Neural crest cell (in vitro differentiated cells): ENCODE results near the gene FBXL7. TPM values are rescaled to one million over a fixed set of nuclear protein-coding genes. Genes with fewer than 3 reads are reported as not detected.

Experiments used
- DNase-seq: peaks from one replicate; pipeline ENCODE4 v3.0.0; 2021; ENCODE audit warnings: low read depth, mixed read lengths, low spot score
- H3K27ac Mint-ChIP-seq: one replicate; pipeline ENCODE4 v1.8.0; 2021; ENCODE audit warnings: mild to moderate bottlenecking, mixed read lengths; ENCODE audit not compliant: unreplicated experiment
- H3K27me3 Mint-ChIP-seq: 2 replicates; pipeline ENCODE4 v1.8.0; 2021; ENCODE audit warnings: low read depth, mild to moderate bottlenecking, mixed read lengths
- H3K36me3 Mint-ChIP-seq: 2 replicates; pipeline ENCODE4 v1.8.0; 2021; ENCODE audit warnings: low read depth, mild to moderate bottlenecking, mixed read lengths
- H3K4me1 Mint-ChIP-seq: 2 replicates; pipeline ENCODE4 v1.8.0; 2021; ENCODE audit warnings: mixed read lengths
- H3K4me3 Mint-ChIP-seq: one replicate; pipeline ENCODE4 v1.8.0; 2021; ENCODE audit warnings: mild to moderate bottlenecking, mixed read lengths
- H3K9me3 Mint-ChIP-seq: 2 replicates; pipeline ENCODE4 v1.8.0; 2021; ENCODE audit warnings: mixed read lengths
- CTCF ChIP-seq: fragments of 200-600 bp; sonication (generic); conservative IDR thresholded peaks from 2 replicates; pipeline ENCODE4 v1.5.0; 2021; ENCODE audit warnings: antibody characterized with exemption, mild to moderate bottlenecking
- total RNA-seq: library from RNA; stranded (reverse); gene quantifications from 2 replicates; pipeline ENCODE4 v1.2.1, GENCODE V29; 2021

Gene FBXL7
- total RNA-seq, 1 donor from 2014 or later, result 20.8 TPM

GRCh38 chr5:15711892-15712291 is 211.9 kb downstream of the FBXL7 start:
- H3K27ac Mint-ChIP-seq, result no peak overlapping the region
- peaks cover 5% of the 10 kb centered on the region for H3K4me1 Mint-ChIP-seq
- H3K4me3 Mint-ChIP-seq, result no peak overlapping the region
- no peak for DNase-seq
- H3K9me3 Mint-ChIP-seq, result peaks cover 11% of the 10 kb centered on the region
- H3K27me3 Mint-ChIP-seq, result no peaks in the 10 kb centered on the region
- peaks cover 3% of the 10 kb centered on the region for H3K36me3 Mint-ChIP-seq
- no peak for TF ChIP-seq CTCF

- H3K36me3 Mint-ChIP-seq, result peaks cover 3% of the 10 kb centered on the region
- H3K4me3 Mint-ChIP-seq, result no peak overlapping the region
- DNase-seq, result no peak
- H3K27ac Mint-ChIP-seq, result no peak overlapping the region
- no peaks in the 10 kb centered on the region for H3K27me3 Mint-ChIP-seq
- H3K4me1 Mint-ChIP-seq, result peaks cover 13% of the 10 kb centered on the region
- no peak for TF ChIP-seq CTCF
- peaks cover 5% of the 10 kb centered on the region for H3K9me3 Mint-ChIP-seq
Measured at GRCh38 chr5:15715535-15715934, 215.6 kb downstream of the FBXL7 start.

GRCh38 chr5:15715967-15716366 is 216.0 kb downstream of the FBXL7 start:
- H3K27ac Mint-ChIP-seq, result no peak overlapping the region

GRCh38 chr5:15717001-15717400 is 217.0 kb downstream of the FBXL7 start:
- no peaks in the 10 kb centered on the region for H3K27me3 Mint-ChIP-seq
- TF ChIP-seq CTCF, result no peak

More at GRCh38 chr5:15715967-15716366, 216.0 kb downstream of the FBXL7 start:
- H3K27me3 Mint-ChIP-seq, result no peaks in the 10 kb centered on the region
- H3K4me3 Mint-ChIP-seq, result no peak overlapping the region
- no peak for DNase-seq
- H3K9me3 Mint-ChIP-seq, result peaks cover 4% of the 10 kb centered on the region
- peaks cover 2% of the 10 kb centered on the region for H3K36me3 Mint-ChIP-seq
- H3K4me1 Mint-ChIP-seq, result peaks cover 13% of the 10 kb centered on the region
- TF ChIP-seq CTCF, result no peak

GRCh38 chr5:15718421-15719179 is 218.6 kb downstream of the FBXL7 start:
- no peak for DNase-seq
- H3K27ac Mint-ChIP-seq, result no peak overlapping the region
- H3K4me1 Mint-ChIP-seq, result peaks cover 13% of the 10 kb centered on the region
- H3K27me3 Mint-ChIP-seq, result no peaks in the 10 kb centered on the region
- H3K9me3 Mint-ChIP-seq, result no peaks in the 10 kb centered on the region
- H3K4me3 Mint-ChIP-seq, result no peak overlapping the region
- TF ChIP-seq CTCF, result no peak
- H3K36me3 Mint-ChIP-seq, result no peaks in the 10 kb centered on the region

More at GRCh38 chr5:15717001-15717400, 217.0 kb downstream of the FBXL7 start:
- Mint-ChIP-seq H3K4me1 (peaks cover 13% of the 10 kb centered on the region), H3K4me3 (no peak overlapping the region), H3K9me3 (peaks cover 2% of the 10 kb centered on the region), H3K36me3 (no peaks in the 10 kb centered on the region), H3K27ac (peak overlapping the region; percentile 1)
- no peak for DNase-seq
